Stimulated activated CD8-positive, alpha-beta memory T cell treated with anti-CD3 and anti-CD28 coated beads, Interleukin-4, amount 100 ng/mL, for 48 hours (primary cell): ENCODE measurements around the gene ADGRD2.

Source experiments
- DNase-seq: peaks from one replicate; pipeline ENCODE4 v3.0.0-alpha.2; 2020

ADGRD2 gene

DNA sequence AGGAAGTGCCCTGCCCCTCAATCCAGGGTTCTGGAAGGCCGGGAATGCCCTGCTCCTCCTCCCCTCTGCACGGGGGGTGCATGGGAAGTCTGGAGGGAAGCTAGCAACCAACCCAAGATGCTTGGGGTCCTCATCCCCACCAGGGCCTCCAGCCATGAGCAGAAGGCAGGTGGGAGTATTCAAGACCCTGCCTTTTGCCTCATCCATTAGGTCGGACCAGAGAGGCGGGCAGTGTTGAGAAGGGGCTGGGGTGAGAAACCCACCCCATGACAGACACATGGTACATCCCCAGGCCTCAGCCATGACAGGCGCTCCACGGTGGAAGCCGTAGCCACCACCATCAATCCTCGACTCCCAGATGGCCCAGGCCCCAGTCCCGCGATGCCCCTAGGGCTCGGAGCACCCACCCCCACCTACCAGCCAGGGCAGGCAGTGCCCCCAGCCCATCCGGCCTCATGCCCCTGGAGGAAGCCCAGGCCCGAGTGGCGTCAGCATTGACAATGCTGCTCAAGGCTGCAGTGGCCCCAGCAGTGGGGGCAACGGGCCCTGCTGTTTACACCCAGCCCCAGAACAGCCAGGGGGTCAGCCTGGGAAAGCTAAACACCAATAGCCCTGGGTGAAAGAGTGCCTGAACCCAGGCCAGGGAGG lies 48.4 kb downstream of the ADGRD2 start:
- DNase-seq, result no peak

DNA sequence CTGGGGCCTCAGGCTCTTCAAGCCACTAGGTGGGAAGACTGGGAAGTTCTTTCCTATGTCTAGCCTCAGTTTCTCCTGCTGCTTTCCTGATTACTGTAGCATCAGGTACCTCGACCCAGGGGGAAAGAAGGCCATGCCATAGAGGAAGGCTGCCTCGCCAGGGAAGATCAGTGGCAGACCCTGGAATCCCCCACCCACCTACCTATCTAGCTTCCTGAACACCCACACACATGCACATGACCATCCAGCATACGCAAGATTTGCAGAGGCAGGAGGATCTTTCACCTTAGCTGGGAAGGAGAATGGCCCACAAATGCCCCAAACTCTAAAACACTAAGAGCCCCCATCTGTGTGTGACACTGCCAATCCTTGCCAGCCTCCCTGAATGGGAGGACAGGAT lies 49.0 kb downstream of the ADGRD2 start:
- DNase-seq, result no peak

DNA sequence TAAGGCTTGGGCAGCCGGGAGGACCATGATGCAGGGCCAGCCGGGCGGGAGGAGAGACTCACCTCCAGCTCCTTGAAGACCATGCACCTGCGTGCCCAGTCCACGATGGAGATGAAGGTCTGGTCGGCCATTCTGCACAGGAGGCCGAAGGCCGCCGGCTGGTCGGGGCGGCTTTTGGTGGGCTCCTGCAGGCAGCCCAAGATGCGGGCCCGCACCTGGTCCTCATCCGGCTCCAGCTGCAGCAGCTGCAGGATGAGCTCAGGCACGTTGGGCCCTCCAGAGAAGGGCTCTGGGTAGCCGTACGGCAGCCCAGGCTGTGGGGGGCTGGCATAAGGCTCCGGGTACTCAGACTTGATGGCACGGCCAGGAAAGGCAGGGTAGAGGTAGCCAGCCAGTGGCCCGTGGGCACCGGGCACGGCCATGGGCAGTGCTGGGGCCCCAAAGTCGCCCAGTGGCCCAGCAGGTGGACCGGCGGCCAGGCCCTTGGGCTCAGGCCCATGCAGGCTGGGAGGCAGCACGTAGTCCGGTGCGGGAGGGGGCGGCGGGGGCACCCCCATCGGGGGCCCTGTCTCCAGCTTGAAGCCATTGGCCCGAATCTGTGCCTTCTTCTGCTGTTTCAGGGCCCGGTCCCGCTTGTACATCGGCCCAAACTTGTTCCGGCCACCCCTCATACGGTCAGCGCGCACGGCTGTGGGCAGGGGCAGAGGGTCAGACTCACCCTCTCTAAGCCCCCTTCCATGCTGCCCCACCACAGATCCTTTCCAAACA lies 50.0 kb downstream of the ADGRD2 start:
- DNase-seq, result no peak

GRCh38 chr9:124500796-124501611 lies 50.8 kb downstream of the ADGRD2 start:
- no peak for DNase-seq

- no peak for DNase-seq
Observed at GRCh38 chr9:124501771-124502320, 51.6 kb downstream of the ADGRD2 start.

GRCh38 chr9:124502711-124503702 lies 52.8 kb downstream of the ADGRD2 start:
- DNase-seq, result no peak

GRCh38 chr9:124503713-124504529 lies 53.7 kb downstream of the ADGRD2 start:
- no peak for DNase-seq

GRCh38 chr9:124504530-124505005 lies 54.3 kb downstream of the ADGRD2 start:
- DNase-seq, result no peak

GRCh38 chr9:124505006-124505900 lies 55.0 kb downstream of the ADGRD2 start:
- DNase-seq, result no peak

- no peak for DNase-seq
Observed at GRCh38 chr9:124505901-124506346, 55.7 kb downstream of the ADGRD2 start.

GRCh38 chr9:124506433-124506832 lies 56.2 kb downstream of the ADGRD2 start:
- DNase-seq, result no peak

- no peak for DNase-seq
Observed at GRCh38 chr9:124506931-124507879, 57.0 kb downstream of the ADGRD2 start, which contains the start of gene NR5A1. TSS of gene NR5A1 (minus strand) at chr9:124507399. CDS start at chr9:124503395, 4,004 bp downstream.

DNA sequence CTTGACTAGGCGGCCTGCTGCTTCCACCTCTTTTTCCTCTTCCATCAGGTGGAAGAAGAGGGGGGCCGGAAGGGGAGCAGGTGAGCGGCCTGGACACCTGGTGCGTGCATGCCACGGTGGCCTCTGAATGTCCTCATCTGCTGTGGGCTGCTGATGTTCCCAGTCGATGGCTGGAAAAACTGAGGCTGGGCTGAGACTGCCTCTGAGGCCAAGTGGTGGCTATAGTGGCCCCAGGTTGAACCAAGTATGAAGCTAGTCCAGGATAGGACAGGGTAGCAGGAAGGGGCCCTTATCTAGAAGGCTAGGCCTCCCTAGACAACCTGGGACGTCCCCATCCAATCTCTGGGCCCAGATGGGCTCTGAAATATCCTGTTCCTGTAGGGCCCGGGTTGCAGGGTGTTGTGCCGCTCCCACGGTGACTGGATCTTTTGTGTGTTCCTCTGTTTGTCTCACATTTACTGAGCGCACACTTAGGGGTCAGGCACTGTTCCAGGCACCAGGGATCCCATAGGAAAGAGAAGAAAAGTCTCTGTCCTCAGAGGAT lies 57.7 kb downstream of the ADGRD2 start:
- DNase-seq, result no peak

DNA sequence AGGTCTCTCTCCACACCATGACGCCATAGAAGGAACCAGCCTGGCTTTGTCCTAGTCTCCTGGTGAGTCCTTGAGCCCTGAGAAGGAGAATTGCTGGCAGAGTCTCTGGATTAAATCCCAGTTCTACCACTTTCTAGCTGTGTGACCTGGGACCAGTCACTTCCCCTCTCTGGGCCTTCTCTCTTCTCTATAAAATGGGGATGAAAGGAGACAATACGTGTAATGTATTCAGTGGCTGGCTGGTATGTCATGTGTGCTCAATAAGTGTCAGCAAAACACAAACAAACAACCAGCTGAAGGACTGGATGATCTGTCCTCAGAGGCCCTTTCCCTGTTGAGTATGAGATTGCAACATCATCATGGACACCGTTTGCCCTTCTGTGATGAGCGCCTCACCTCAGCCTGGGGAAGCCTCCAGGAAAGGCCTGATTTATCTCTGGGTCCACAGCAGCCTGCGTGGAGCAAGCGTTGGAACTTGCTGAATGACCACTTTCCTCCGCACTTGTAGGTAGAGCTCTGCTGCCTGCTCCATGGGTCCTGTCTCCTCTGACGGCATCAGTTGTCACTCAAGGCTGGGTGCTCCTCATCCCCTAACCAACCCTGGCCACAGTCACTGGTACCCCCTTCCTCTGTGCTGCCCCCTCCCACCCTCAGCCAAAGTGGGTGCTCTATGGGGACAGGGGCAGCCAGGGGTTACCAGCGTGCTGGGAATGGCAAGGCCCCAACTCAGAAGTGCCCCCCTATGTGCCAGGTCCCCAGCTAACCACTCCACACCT lies 60.6 kb downstream of the ADGRD2 start:
- DNase-seq, result no peak

DNA sequence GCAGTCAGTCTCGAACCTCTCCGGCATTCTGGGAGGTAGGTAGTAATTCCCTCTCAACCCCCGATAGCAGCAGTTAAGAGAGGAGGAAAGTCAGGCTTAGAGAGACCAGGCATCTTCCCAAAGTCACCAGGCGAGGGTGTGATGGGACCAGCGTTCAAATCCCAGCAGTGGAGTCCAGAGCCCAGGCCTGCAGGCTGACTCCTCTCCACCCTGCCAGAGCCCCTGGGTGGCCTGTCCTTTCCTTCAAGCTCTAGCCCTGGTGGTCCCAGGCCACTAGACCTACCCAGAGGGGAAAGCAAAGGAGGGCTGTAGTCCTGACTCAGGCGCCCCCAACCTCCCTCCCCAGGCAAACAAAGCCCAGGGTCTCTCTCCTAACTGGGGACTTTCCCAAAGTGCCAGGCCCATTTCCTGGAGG lies 61.2 kb downstream of the ADGRD2 start:
- no peak for DNase-seq

- no peak for DNase-seq
Observed at GRCh38 chr9:124511891-124512805, 61.9 kb downstream of the ADGRD2 start.
